Naive thymus-derived CD4-positive, alpha-beta T cell (primary cell): ENCODE measurements around the gene LRP5. TPM values are rescaled to one million over a fixed set of nuclear protein-coding genes. Genes with fewer than 3 reads are reported as not detected.

Experiments used
- ATAC-seq: fragments of 150-1000 bp; cut with Tn5 transposase; 2 replicates; pipeline ENCODE4 v1.10.0; 2021; ENCODE audit warnings: mild to moderate bottlenecking, moderate library complexity
- CTCF ChIA-PET: fragments of 350-600 bp; sonication (Branson Sonifier 250); formaldehyde crosslinking; loops from one replicate; lab custom pipeline; 2021; ENCODE audit warnings: antibody characterized with exemption; lab: Charles Lee
- POLR2A ChIA-PET: fragments of 350-600 bp; sonication (Branson Sonifier 250); formaldehyde crosslinking; loops from one replicate; lab custom pipeline; 2021; ENCODE audit warnings: antibody characterized with exemption, inconsistent platforms; lab: Charles Lee
- DNase-seq, 9 donors: peaks; one replicate each; pipeline versions ENCODE4 v3.0.0 to v3.0.0-alpha.2; 2020 to 2022; ENCODE audit warnings: mixed read lengths in 1 of 9
- H3K27ac ChIP-seq: one replicate; pipeline ENCODE4 v1.7.0; 2013; ENCODE audit warnings: mild to moderate bottlenecking, low read depth, low read length, moderate library complexity
- H3K27me3 ChIP-seq, 2 donors: one replicate each; pipeline ENCODE4 v1.7.0; 2013; ENCODE audit warnings: low read length in 2 of 2, mild to moderate bottlenecking in 2 of 2, moderate library complexity in 2 of 2; ENCODE audit not compliant: control insufficient read depth in 2 of 2, insufficient read depth in 2 of 2
- H3K36me3 ChIP-seq, 3 experiments: 1 replicate in 2 of 3; 2 replicates in 1 of 3; pipeline ENCODE4 v1.7.0; 2013; ENCODE audit warnings: low read length in 3 of 3, mild to moderate bottlenecking in 3 of 3, moderate library complexity in 1 of 3; ENCODE audit not compliant: insufficient read depth in 3 of 3, control insufficient read depth in 2 of 3
- H3K4me1 ChIP-seq, 2 donors: one replicate each; pipeline ENCODE4 v1.7.0; 2013; ENCODE audit warnings: low read length in 2 of 2, mild to moderate bottlenecking in 2 of 2, moderate library complexity in 1 of 2; ENCODE audit not compliant: control insufficient read depth in 2 of 2, insufficient read depth in 2 of 2
- H3K4me3 ChIP-seq: 2 replicates; pipeline ENCODE4 v1.7.0; 2013; ENCODE audit warnings: mild to moderate bottlenecking, low read length
- H3K9me3 ChIP-seq, 3 experiments: 1 replicate in 2 of 3; 2 replicates in 1 of 3; pipeline ENCODE4 v1.7.0; 2013; ENCODE audit warnings: low read length in 3 of 3; ENCODE audit not compliant: control insufficient read depth in 2 of 3
- H3K27ac Mint-ChIP-seq, 9 donors: one replicate each; pipeline ENCODE4 v1.8.0; 2020 to 2022; ENCODE audit warnings: mixed read lengths in 9 of 9, mild to moderate bottlenecking in 8 of 9, moderate library complexity in 5 of 9, inconsistent platforms in 2 of 9
- H3K27me3 Mint-ChIP-seq, 5 donors: one replicate each; pipeline ENCODE4 v1.8.0; 2021 to 2022; ENCODE audit warnings: mixed read lengths in 5 of 5, mild to moderate bottlenecking in 1 of 5
- H3K36me3 Mint-ChIP-seq, 5 donors: one replicate each; pipeline ENCODE4 v1.8.0; 2020 to 2022; ENCODE audit warnings: mixed read lengths in 5 of 5, mild to moderate bottlenecking in 3 of 5, inconsistent platforms in 1 of 5
- H3K4me1 Mint-ChIP-seq, 7 donors: one replicate each; pipeline ENCODE4 v1.8.0; 2020 to 2022; ENCODE audit warnings: mixed read lengths in 7 of 7, mild to moderate bottlenecking in 3 of 7, inconsistent platforms in 1 of 7
- H3K4me3 Mint-ChIP-seq, 10 donors: one replicate each; pipeline ENCODE4 v1.8.0; 2020 to 2022; ENCODE audit warnings: mild to moderate bottlenecking in 10 of 10, mixed read lengths in 10 of 10, moderate library complexity in 6 of 10, inconsistent platforms in 2 of 10
- H3K9me3 Mint-ChIP-seq, 11 donors: one replicate each; pipeline ENCODE4 v1.8.0; 2020 to 2022; ENCODE audit warnings: mixed read lengths in 11 of 11, mild to moderate bottlenecking in 4 of 11, inconsistent platforms in 1 of 11, moderate library complexity in 1 of 11
- intact Hi-C, 2 donors: fragments of 100-400 bp; cut with micrococcal nuclease; formaldehyde crosslinking; loops; one replicate each; pipeline ENCODE4 v1.15.1; 2023
- polyA plus RNA-seq, 2 donors: library from polyadenylated mRNA; unstranded; fragments of 300-500 nt; fragmentation: Illumina TruSeq; gene quantifications; one replicate each; pipeline ENCODE4 v1.2.3, GENCODE V29; 2021
- total RNA-seq, 6 experiments: library from RNA in 5 of 6; stranded (reverse) in 5 of 6; gene quantifications; 1 replicate in 5 of 6; 2 replicates in 1 of 6; pipeline ENCODE4 v1.2.3 and lab custom pipeline; 2021 to 2026

LRP5 gene
- total and polyA plus RNA-seq, 7 experiments from 2014 or later, result 0.35 to 29.9 (median 2.2) TPM

- CTCF ChIA-PET, result interaction anchor here (0.7 to 1.1 kb wide), 3 partner anchors 45 to 51 kb away, joined by 3 to 5 read pairs (median 4); no protein-coding TSS in a partner anchor
- intact Hi-C loops, result no loop called here
- no peak for ATAC-seq
Measured at GRCh38 chr11:68302670-68303069, 9.7 kb upstream of the LRP5 start.

GRCh38 chr11:68303083-68303482 lies 9.3 kb upstream of the LRP5 start:
- H3K4me1 Mint-ChIP-seq, result peaks cover 0 to 9% (median 0%) of the 10 kb centered on the region in 7 donors
- H3K36me3 Mint-ChIP-seq, result peaks cover 0 to 3% (median 0%) of the 10 kb centered on the region in 5 donors
- DNase-seq (no peak), ATAC-seq (peak; percentile 34)
- ChIA-PET POLR2A (no interaction called here), CTCF (interaction anchor here (0.7 to 1.1 kb wide), 3 partner anchors 45 to 52 kb away, joined by 3 to 5 read pairs (median 4); no protein-coding TSS in a partner anchor)
- H3K27me3 Mint-ChIP-seq, result peaks cover 0 to 4% (median 0%) of the 10 kb centered on the region in 5 donors
- Histone ChIP-seq H3K4me1 (no peaks in the 10 kb centered on the region), H3K36me3 (no peaks in the 10 kb centered on the region), H3K27me3 (no peaks in the 10 kb centered on the region), H3K27ac (no peak overlapping the region), H3K4me3 (no peak overlapping the region), H3K9me3 (no peaks in the 10 kb centered on the region)
- H3K9me3 Mint-ChIP-seq, result peaks cover 0 to 4% (median 0%) of the 10 kb centered on the region in 11 donors
- peak overlapping the region in 1 of 9 donors; percentile 51 for H3K27ac Mint-ChIP-seq
- H3K4me3 Mint-ChIP-seq, result no peak overlapping the region
- intact Hi-C loops, result no loop called here

More at GRCh38 chr11:68302670-68303069, 9.7 kb upstream of the LRP5 start:
- Mint-ChIP-seq H3K4me3 (no peak overlapping the region), H3K27ac (peak overlapping the region in 1 of 9 donors; percentile 20), H3K9me3 (peaks cover 0 to 4% (median 0%) of the 10 kb centered on the region in 11 donors), H3K27me3 (peaks cover 0 to 4% (median 0%) of the 10 kb centered on the region in 5 donors), H3K4me1 (peaks cover 0 to 12% (median 0%) of the 10 kb centered on the region in 7 donors), H3K36me3 (peaks cover 0 to 3% (median 0%) of the 10 kb centered on the region in 5 donors)
- Histone ChIP-seq H3K27ac (no peak overlapping the region), H3K36me3 (no peaks in the 10 kb centered on the region), H3K4me1 (no peaks in the 10 kb centered on the region), H3K9me3 (no peaks in the 10 kb centered on the region), H3K27me3 (no peaks in the 10 kb centered on the region), H3K4me3 (no peak overlapping the region)
- no peak for DNase-seq
- POLR2A ChIA-PET, result no interaction called here

GRCh38 chr11:68303982-68304780 lies 8.2 kb upstream of the LRP5 start:
- ATAC-seq, result no peak
- Mint-ChIP-seq H3K36me3 (peaks cover 0 to 3% (median 0%) of the 10 kb centered on the region in 5 donors), H3K9me3 (peaks cover 0 to 4% (median 0%) of the 10 kb centered on the region in 11 donors), H3K4me3 (no peak overlapping the region), H3K4me1 (peaks cover 0 to 9% (median 0%) of the 10 kb centered on the region in 7 donors), H3K27ac (no peak overlapping the region), H3K27me3 (no peaks in the 10 kb centered on the region)
- H3K36me3 ChIP-seq, result no peaks in the 10 kb centered on the region
- no peak overlapping the region for H3K4me3 ChIP-seq
- no peak overlapping the region for H3K27ac ChIP-seq
- no peak for DNase-seq
- H3K27me3 ChIP-seq, result no peaks in the 10 kb centered on the region
- intact Hi-C loops, result no loop called here
- no peaks in the 10 kb centered on the region for H3K9me3 ChIP-seq
- H3K4me1 ChIP-seq, result no peaks in the 10 kb centered on the region
- CTCF ChIA-PET, result no interaction called here
- POLR2A ChIA-PET, result no interaction called here

GRCh38 chr11:68306636-68307035 lies 5.8 kb upstream of the LRP5 start:
- DNase-seq (no peak), ATAC-seq (no peak)
- no peaks in the 10 kb centered on the region for H3K36me3 ChIP-seq
- Mint-ChIP-seq H3K27ac (no peak overlapping the region), H3K4me3 (no peak overlapping the region), H3K27me3 (peaks cover 0 to 8% (median 0%) of the 10 kb centered on the region in 5 donors), H3K4me1 (peaks cover 0 to 23% (median 5%) of the 10 kb centered on the region in 7 donors), H3K9me3 (peaks cover 0 to 4% (median 0%) of the 10 kb centered on the region in 11 donors), H3K36me3 (peaks cover 0 to 3% (median 0%) of the 10 kb centered on the region in 5 donors)
- no peaks in the 10 kb centered on the region for H3K4me1 ChIP-seq
- no peaks in the 10 kb centered on the region for H3K27me3 ChIP-seq
- no peak overlapping the region for H3K4me3 ChIP-seq
- ChIA-PET CTCF (no interaction called here), POLR2A (interaction anchor here (0.6 kb wide), 1 partner anchor 15 kb away, joined by 3 read pairs; no protein-coding TSS in a partner anchor)
- no peaks in the 10 kb centered on the region for H3K9me3 ChIP-seq
- H3K27ac ChIP-seq, result no peak overlapping the region
- intact Hi-C loops, result no loop called here

GRCh38 chr11:68308068-68308467 lies 4.3 kb upstream of the LRP5 start:
- Histone ChIP-seq H3K4me3 (no peak overlapping the region), H3K9me3 (no peaks in the 10 kb centered on the region), H3K36me3 (no peaks in the 10 kb centered on the region), H3K4me1 (no peaks in the 10 kb centered on the region), H3K27me3 (no peaks in the 10 kb centered on the region), H3K27ac (no peak overlapping the region)
- CTCF ChIA-PET, result interaction anchor here (0.7 kb wide), 1 partner anchor 98 kb away, joined by 4 read pairs; no protein-coding TSS in a partner anchor
- Mint-ChIP-seq H3K27ac (peak overlapping the region in 1 of 9 donors; percentile 25), H3K27me3 (peaks cover 0 to 8% (median 0%) of the 10 kb centered on the region in 5 donors), H3K9me3 (peaks cover 0 to 4% (median 0%) of the 10 kb centered on the region in 11 donors), H3K4me1 (peaks cover 0 to 23% (median 7%) of the 10 kb centered on the region in 7 donors), H3K4me3 (peak overlapping the region in 1 of 10 donors; percentile 16), H3K36me3 (peaks cover 0 to 3% (median 0%) of the 10 kb centered on the region in 5 donors)
- no peak for ATAC-seq
- DNase-seq, result no peak
- intact Hi-C loops, result no loop called here
- POLR2A ChIA-PET, result no interaction called here

GRCh38 chr11:68309621-68310185 lies 2.7 kb upstream of the LRP5 start:
- H3K4me1 Mint-ChIP-seq, result peaks cover 14 to 39% (median 20%) of the 10 kb centered on the region in 7 donors
- intact Hi-C loops, result loop anchor here in 1 of 2 donors (5.0 kb wide), 2 partner anchors 37 to 43 kb away; partner anchors contain the start of gene C11orf24

More at GRCh38 chr11:68309621-68310185, 2.7 kb upstream of the LRP5 start:
- Histone ChIP-seq H3K9me3 (no peaks in the 10 kb centered on the region), H3K4me3 (no peak overlapping the region), H3K4me1 (peaks cover 8 to 15% of the 10 kb centered on the region in 2 donors), H3K27ac (no peak overlapping the region), H3K36me3 (no peaks in the 10 kb centered on the region), H3K27me3 (no peaks in the 10 kb centered on the region)
- H3K36me3 Mint-ChIP-seq, result peaks cover 0 to 3% (median 0%) of the 10 kb centered on the region in 5 donors
- H3K9me3 Mint-ChIP-seq, result no peaks in the 10 kb centered on the region
- POLR2A ChIA-PET, result no interaction called here
- DNase-seq, result no peak
- ATAC-seq, result no peak
- H3K4me3 Mint-ChIP-seq, result peak overlapping the region in 6 of 10 donors; percentile 1 to 78 (median 2)
- CTCF ChIA-PET, result no interaction called here
- peaks cover 0 to 16% (median 0%) of the 10 kb centered on the region in 5 donors for H3K27me3 Mint-ChIP-seq
- peak overlapping the region in 4 of 9 donors; percentile 8 to 82 (median 74) for H3K27ac Mint-ChIP-seq
